Astrocyte (in vitro differentiated cells and primary cell): ENCODE results near the gene SERPINA5. TPM values are rescaled to one million over a fixed set of nuclear protein-coding genes. Genes with fewer than 3 reads are reported as not detected.

Experiments
- DNase-seq: peaks from one replicate; pipeline ENCODE4 v3.0.0-alpha.2; 2010; ENCODE audit warnings: low read depth
- FAIRE-seq: peaks from 2 replicates; lab custom pipeline; 2011; peaks lifted over from hg19 to GRCh38; lab: Jason Lieb, UNC
- H2AFZ ChIP-seq: 2 replicates; pipeline ENCODE4 v1.6.0; 2012; ENCODE audit warnings: low read depth, low read length, inconsistent platforms
- H3K27ac ChIP-seq: 2 replicates; pipeline ENCODE4 v1.5.1; 2011; ENCODE audit warnings: low read depth, low read length, inconsistent platforms
- H3K27me3 ChIP-seq: 2 replicates; pipeline ENCODE4 v1.6.0; 2011; ENCODE audit warnings: low read length, inconsistent platforms; ENCODE audit not compliant: insufficient read depth
- H3K36me3 ChIP-seq: 2 replicates; pipeline ENCODE4 v1.5.1; 2011; ENCODE audit warnings: low read length, inconsistent platforms; ENCODE audit not compliant: insufficient read depth
- H3K4me1 ChIP-seq: 2 replicates; pipeline ENCODE4 v1.5.1; 2011; ENCODE audit warnings: low read length, inconsistent platforms; ENCODE audit not compliant: insufficient read depth
- H3K4me2 ChIP-seq: 2 replicates; pipeline ENCODE4 v1.6.0; 2012; ENCODE audit warnings: low read length, inconsistent platforms
- H3K4me3 ChIP-seq: 2 replicates; pipeline ENCODE4 v1.5.1; 2011; ENCODE audit warnings: low read depth, mild to moderate bottlenecking, low read length, inconsistent platforms; ENCODE audit not compliant: insufficient read depth
- H3K79me2 ChIP-seq: 2 replicates; pipeline ENCODE4 v1.6.0; 2012; ENCODE audit warnings: mild to moderate bottlenecking, low read length, inconsistent platforms; ENCODE audit not compliant: insufficient read depth
- H3K9ac ChIP-seq: 2 replicates; pipeline ENCODE4 v1.6.0; 2012; ENCODE audit warnings: mild to moderate bottlenecking, low read length, inconsistent platforms
- H3K9me3 ChIP-seq: 2 replicates; pipeline ENCODE4 v1.5.1; 2012; ENCODE audit warnings: low read depth, mild to moderate bottlenecking, low read length, inconsistent platforms; ENCODE audit not compliant: insufficient read depth
- H4K20me1 ChIP-seq: 2 replicates; pipeline ENCODE4 v1.6.0; 2012; ENCODE audit warnings: low read length, inconsistent platforms; ENCODE audit not compliant: insufficient read depth
- H3K27ac Mint-ChIP-seq: one replicate; pipeline ENCODE4 v1.8.0; 2021; ENCODE audit warnings: mild to moderate bottlenecking, mixed read lengths; ENCODE audit not compliant: unreplicated experiment
- H3K27me3 Mint-ChIP-seq: one replicate; pipeline ENCODE4 v1.8.0; 2021; ENCODE audit warnings: low read depth, mixed read lengths; ENCODE audit not compliant: unreplicated experiment
- H3K36me3 Mint-ChIP-seq: one replicate; pipeline ENCODE4 v1.8.0; 2021; ENCODE audit warnings: low read depth, mixed read lengths; ENCODE audit not compliant: unreplicated experiment
- H3K4me1 Mint-ChIP-seq: one replicate; pipeline ENCODE4 v1.8.0; 2021; ENCODE audit warnings: low read depth, mixed read lengths; ENCODE audit not compliant: unreplicated experiment
- H3K4me3 Mint-ChIP-seq: one replicate; pipeline ENCODE4 v1.8.0; 2021; ENCODE audit warnings: mild to moderate bottlenecking, moderate library complexity, mixed read lengths; ENCODE audit not compliant: unreplicated experiment
- H3K9me3 Mint-ChIP-seq: one replicate; pipeline ENCODE4 v1.8.0; 2021; ENCODE audit warnings: mild to moderate bottlenecking, mixed read lengths; ENCODE audit not compliant: unreplicated experiment
- CTCF ChIP-seq: IDR thresholded peaks from 2 replicates; pipeline ENCODE4 v1.5.1; 2011; ENCODE audit warnings: low read depth, mild to moderate bottlenecking, inconsistent platforms, low read length, moderate library complexity; ENCODE audit not compliant: insufficient read depth
- EZH2 ChIP-seq: IDR thresholded peaks from 2 replicates; pipeline ENCODE4 v1.6.1; 2012; ENCODE audit warnings: mild to moderate bottlenecking, low read length, inconsistent platforms; ENCODE audit not compliant: insufficient read depth
- total RNA-seq: library from RNA; stranded (reverse); gene quantifications from 2 replicates; pipeline ENCODE4 v1.2.1, GENCODE V29; 2021

Gene SERPINA5
- total RNA-seq, 1 donor from 2014 or later, result 0.23 TPM

DNA sequence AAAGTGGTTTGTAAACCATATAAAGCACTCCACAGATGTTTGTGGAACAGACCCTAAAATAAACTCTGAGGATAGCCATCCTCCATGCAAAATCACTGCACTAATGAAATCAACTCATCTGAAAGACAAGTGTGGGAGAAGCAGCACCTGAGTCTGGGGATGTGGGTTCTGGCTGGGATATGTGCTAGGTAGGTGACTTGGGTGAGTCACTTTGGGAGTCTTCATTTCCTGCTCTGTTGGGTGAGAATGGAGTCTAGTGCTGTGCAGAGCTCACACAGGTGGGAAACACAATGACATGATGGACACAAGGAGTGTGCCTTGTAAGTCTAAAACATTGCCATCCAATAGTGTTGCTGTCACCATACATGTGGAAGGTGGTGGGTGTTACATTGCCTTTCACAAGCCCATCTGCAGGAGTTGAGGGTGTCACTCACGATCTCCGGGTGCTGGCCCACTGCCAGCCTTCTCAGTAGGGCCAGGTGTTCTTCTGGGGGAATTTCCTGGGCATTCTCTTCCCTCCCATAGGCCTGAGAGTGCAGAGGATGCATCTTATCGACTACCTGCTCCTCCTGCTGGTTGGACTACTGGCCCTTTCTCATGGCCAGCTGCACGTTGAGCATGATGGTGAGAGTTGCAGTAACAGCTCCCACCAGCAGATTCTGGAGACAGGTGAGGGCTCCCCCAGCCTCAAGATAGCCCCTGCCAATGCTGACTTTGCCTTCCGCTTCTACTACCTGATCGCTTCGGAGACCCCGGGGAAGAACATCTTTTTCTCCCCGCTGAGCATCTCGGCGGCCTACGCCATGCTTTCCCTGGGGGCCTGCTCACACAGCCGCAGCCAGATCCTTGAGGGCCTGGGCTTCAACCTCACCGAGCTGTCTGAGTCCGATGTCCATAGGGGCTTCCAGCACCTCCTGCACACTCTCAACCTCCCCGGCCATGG is 18.0 kb upstream of the SERPINA5 start:
- Histone ChIP-seq H4K20me1 (no peaks in the 10 kb centered on the region), H3K4me1 (no peaks in the 10 kb centered on the region), H3K4me2 (no peak overlapping the region), H3K9me3 (no peaks in the 10 kb centered on the region), H3K36me3 (no peaks in the 10 kb centered on the region), H3K27ac (no peak overlapping the region), H3K79me2 (no peaks in the 10 kb centered on the region), H3K27me3 (no peaks in the 10 kb centered on the region), H3K9ac (no peak overlapping the region), H2AFZ (no peak overlapping the region), H3K4me3 (no peak overlapping the region)
- DNase-seq, result no peak
- Mint-ChIP-seq H3K36me3 (no peaks in the 10 kb centered on the region), H3K4me3 (no peak overlapping the region), H3K4me1 (no peaks in the 10 kb centered on the region), H3K27ac (no peak overlapping the region), H3K9me3 (peaks cover 3% of the 10 kb centered on the region), H3K27me3 (peaks cover 29% of the 10 kb centered on the region)
- FAIRE-seq, result no peak
- no peak for TF ChIP-seq EZH2
- no peak for TF ChIP-seq CTCF

GRCh38 chr14:94564381-94564780 is 16.8 kb upstream of the SERPINA5 start:
- Histone ChIP-seq H3K4me3 (no peak overlapping the region), H2AFZ (no peak overlapping the region), H4K20me1 (no peaks in the 10 kb centered on the region), H3K9ac (no peak overlapping the region), H3K4me2 (no peak overlapping the region), H3K27ac (no peak overlapping the region), H3K27me3 (no peaks in the 10 kb centered on the region), H3K4me1 (no peaks in the 10 kb centered on the region), H3K9me3 (no peaks in the 10 kb centered on the region), H3K36me3 (no peaks in the 10 kb centered on the region), H3K79me2 (no peaks in the 10 kb centered on the region)
- H3K36me3 Mint-ChIP-seq, result no peaks in the 10 kb centered on the region
- FAIRE-seq, result no peak
- DNase-seq, result no peak
- peaks cover 31% of the 10 kb centered on the region for H3K27me3 Mint-ChIP-seq
- H3K9me3 Mint-ChIP-seq, result peaks cover 3% of the 10 kb centered on the region
- H3K27ac Mint-ChIP-seq, result no peak overlapping the region
- H3K4me1 Mint-ChIP-seq, result no peaks in the 10 kb centered on the region
- TF ChIP-seq EZH2, result no peak
- TF ChIP-seq CTCF, result no peak
- no peak overlapping the region for H3K4me3 Mint-ChIP-seq

- FAIRE-seq (no peak), DNase-seq (no peak)
- no peaks in the 10 kb centered on the region for H3K9me3 ChIP-seq
- no peaks in the 10 kb centered on the region for H3K79me2 ChIP-seq
- H3K9me3 Mint-ChIP-seq, result peaks cover 3% of the 10 kb centered on the region
- no peak overlapping the region for H3K27ac Mint-ChIP-seq
- no peak overlapping the region for H3K27ac ChIP-seq
- peaks cover 10% of the 10 kb centered on the region for H3K4me1 ChIP-seq
- H3K9ac ChIP-seq, result no peak overlapping the region
- no peaks in the 10 kb centered on the region for H3K4me1 Mint-ChIP-seq
- no peak overlapping the region for H3K4me3 Mint-ChIP-seq
- TF ChIP-seq EZH2 (no peak), CTCF (no peak)
- no peaks in the 10 kb centered on the region for H3K27me3 ChIP-seq
- H3K4me3 ChIP-seq, result no peak overlapping the region
- no peaks in the 10 kb centered on the region for H3K36me3 ChIP-seq
- H3K4me2 ChIP-seq, result no peak overlapping the region
- peaks cover 31% of the 10 kb centered on the region for H3K27me3 Mint-ChIP-seq
- H3K36me3 Mint-ChIP-seq, result no peaks in the 10 kb centered on the region
- H2AFZ ChIP-seq, result no peak overlapping the region
- no peaks in the 10 kb centered on the region for H4K20me1 ChIP-seq
These were observed 13.0 kb upstream of the SERPINA5 start for GRCh38 chr14:94568186-94568585.
